Measurements from ENCODE around the gene DNAJB7. TPM values are rescaled to one million over a fixed set of nuclear protein-coding genes. Genes with fewer than 3 reads are reported as not detected.
"Not testable (repeated sequence)": the region's sequence is repeated elsewhere in the genome, so short reads cannot be mapped to it uniquely, and the experiment has no call there.

DNAJB7 gene
- total RNA-seq, 1 donor from 2014 or later: not detected

DNA sequence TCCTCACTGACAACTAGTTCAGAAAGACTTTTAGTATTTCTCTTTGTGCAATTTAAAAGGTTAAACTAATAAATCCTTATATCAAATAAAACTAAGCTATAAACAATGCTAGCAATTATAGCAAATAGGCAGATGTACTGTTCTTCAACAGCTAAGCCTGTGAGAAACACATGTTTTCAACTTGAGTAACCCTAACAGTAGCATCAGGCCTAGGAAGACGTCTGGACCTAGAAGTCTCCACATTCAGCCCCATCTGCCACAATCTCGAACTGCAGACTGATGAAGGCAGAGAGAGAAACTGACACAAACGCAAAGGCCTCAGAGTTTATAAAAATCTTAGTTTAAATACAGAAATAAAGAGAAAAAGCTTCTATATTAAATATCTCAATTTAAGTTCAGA is 8.0 kb downstream of the DNAJB7 start:
- Histone ChIP-seq H3K79me2 (ENCODE audit: low read depth) (peaks cover 95% of the 10 kb centered on the region), H3K27ac (no peak overlapping the region), H3F3A (ENCODE audit: low read depth) (peaks cover 10% of the 10 kb centered on the region), H3K36me3 (no peaks in the 10 kb centered on the region), H3K4me1 (peaks cover 33% of the 10 kb centered on the region), H3K9ac (peak overlapping the region; percentile 97), H3K9me3 (ENCODE audit: low read depth) (no peaks in the 10 kb centered on the region), H2AFZ (replicated peaks) (no peak overlapping the region), H3K4me3 (peak overlapping the region; percentile 89), H3K4me2 (peak overlapping the region; percentile 96), H4K20me1 (ENCODE audit: low read depth) (peaks cover 62% of the 10 kb centered on the region), H3K27me3 (no peaks in the 10 kb centered on the region)
- H3K27ac Mint-ChIP-seq: peak overlapping the region; percentile 76
- H3K27me3 Mint-ChIP-seq (ENCODE audit: insufficient read depth, low read depth): no peaks in the 10 kb centered on the region
- no peaks in the 10 kb centered on the region for H3K9me3 Mint-ChIP-seq
- DNase-seq (ENCODE audit: low spot score): no peak
- H3K36me3 Mint-ChIP-seq: peaks cover 4% of the 10 kb centered on the region
- H3K4me3 Mint-ChIP-seq: peak overlapping the region; percentile 74
- H3K4me1 Mint-ChIP-seq: peaks cover 44% of the 10 kb centered on the region
- no peak for TF ChIP-seq EZH2phosphoT487 (IDR thresholded peaks at IDR 0.05)
- TF ChIP-seq EZH2 (IDR thresholded peaks at IDR 0.05): no peak

DNA sequence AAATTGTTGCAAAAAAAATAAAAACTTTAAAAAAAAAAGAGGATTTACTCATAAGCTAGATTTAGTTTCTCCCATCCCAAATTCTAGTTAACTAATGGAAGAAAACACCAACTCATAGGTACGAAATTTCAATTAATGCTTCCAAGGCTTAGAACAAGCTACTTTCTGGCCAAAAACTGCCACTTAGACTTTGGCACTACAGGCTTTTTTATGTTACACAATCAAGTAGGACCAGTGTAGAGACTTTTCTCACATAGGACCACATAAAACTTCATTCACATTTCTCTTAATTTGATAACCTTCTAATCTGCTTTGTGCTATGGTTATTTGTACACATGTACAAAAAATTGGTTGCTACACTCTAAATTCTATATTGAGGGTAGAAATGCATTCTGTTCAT is 8.6 kb downstream of the DNAJB7 start:
- Mint-ChIP-seq H3K4me1 (peaks cover 42% of the 10 kb centered on the region), H3K27ac (peak overlapping the region; percentile 92), H3K4me3 (no peak overlapping the region), H3K9me3 (no peaks in the 10 kb centered on the region), H3K27me3 (ENCODE audit: insufficient read depth, low read depth) (no peaks in the 10 kb centered on the region), H3K36me3 (peaks cover 4% of the 10 kb centered on the region)
- H2AFZ ChIP-seq (replicated peaks): no peak overlapping the region
- peaks cover 95% of the 10 kb centered on the region for H3K79me2 ChIP-seq (ENCODE audit: low read depth)
- peaks cover 62% of the 10 kb centered on the region for H4K20me1 ChIP-seq (ENCODE audit: low read depth)
- H3K9me3 ChIP-seq (ENCODE audit: low read depth): no peaks in the 10 kb centered on the region
- H3F3A ChIP-seq (ENCODE audit: low read depth): peaks cover 10% of the 10 kb centered on the region
- no peak for DNase-seq (ENCODE audit: low spot score)
- no peak overlapping the region for H3K27ac ChIP-seq
- peak overlapping the region; percentile 96 for H3K4me2 ChIP-seq
- peak overlapping the region; percentile 97 for H3K9ac ChIP-seq
- H3K27me3 ChIP-seq: no peaks in the 10 kb centered on the region
- peaks cover 6% of the 10 kb centered on the region for H3K36me3 ChIP-seq
- TF ChIP-seq EZH2 (IDR thresholded peaks at IDR 0.05) (no peak), EZH2phosphoT487 (IDR thresholded peaks at IDR 0.05) (no peak)
- TF ChIP-seq, protein P1, sequence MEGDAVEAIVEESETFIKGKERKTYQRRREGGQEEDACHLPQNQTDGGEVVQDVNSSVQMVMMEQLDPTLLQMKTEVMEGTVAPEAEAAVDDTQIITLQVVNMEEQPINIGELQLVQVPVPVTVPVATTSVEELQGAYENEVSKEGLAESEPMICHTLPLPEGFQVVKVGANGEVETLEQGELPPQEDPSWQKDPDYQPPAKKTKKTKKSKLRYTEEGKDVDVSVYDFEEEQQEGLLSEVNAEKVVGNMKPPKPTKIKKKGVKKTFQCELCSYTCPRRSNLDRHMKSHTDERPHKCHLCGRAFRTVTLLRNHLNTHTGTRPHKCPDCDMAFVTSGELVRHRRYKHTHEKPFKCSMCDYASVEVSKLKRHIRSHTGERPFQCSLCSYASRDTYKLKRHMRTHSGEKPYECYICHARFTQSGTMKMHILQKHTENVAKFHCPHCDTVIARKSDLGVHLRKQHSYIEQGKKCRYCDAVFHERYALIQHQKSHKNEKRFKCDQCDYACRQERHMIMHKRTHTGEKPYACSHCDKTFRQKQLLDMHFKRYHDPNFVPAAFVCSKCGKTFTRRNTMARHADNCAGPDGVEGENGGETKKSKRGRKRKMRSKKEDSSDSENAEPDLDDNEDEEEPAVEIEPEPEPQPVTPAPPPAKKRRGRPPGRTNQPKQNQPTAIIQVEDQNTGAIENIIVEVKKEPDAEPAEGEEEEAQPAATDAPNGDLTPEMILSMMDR (IDR thresholded peaks at IDR 0.05): no peak
- H3K4me3 ChIP-seq: no peak overlapping the region
- peaks cover 33% of the 10 kb centered on the region for H3K4me1 ChIP-seq

DNA sequence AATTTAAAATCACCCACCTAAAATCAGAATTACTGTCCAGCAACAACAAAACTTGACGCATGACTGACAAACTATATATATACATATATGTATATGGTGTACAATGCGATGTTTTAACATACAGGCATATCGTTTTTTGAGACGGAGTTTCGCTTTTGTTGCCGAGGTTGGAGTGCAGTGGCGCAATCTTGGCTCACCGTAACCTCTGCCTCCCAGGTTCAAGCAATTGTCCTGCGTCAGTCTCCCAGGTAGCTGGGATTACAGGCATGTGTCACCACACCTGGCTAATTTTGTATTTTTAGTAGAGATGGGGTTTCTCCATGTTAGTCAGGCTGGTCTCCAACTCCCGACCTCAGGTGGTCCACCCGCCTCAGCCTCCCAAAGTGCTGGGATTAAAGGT is 16.1 kb downstream of the DNAJB7 start:
- peaks cover 18% of the 10 kb centered on the region for H3K36me3 Mint-ChIP-seq
- DNase-seq (ENCODE audit: low spot score); H3K9me3 ChIP-seq (ENCODE audit: low read depth); H3K9me3 Mint-ChIP-seq; H3K27me3 Mint-ChIP-seq (ENCODE audit: insufficient read depth, low read depth); H3K4me1 Mint-ChIP-seq; H3K4me3 ChIP-seq; H2AFZ ChIP-seq (replicated peaks); H3K27me3 ChIP-seq; H3K27ac ChIP-seq; H3K27ac Mint-ChIP-seq; H3K9ac ChIP-seq; H3K4me1 ChIP-seq; H3K4me2 ChIP-seq; H3K4me3 Mint-ChIP-seq: not testable (repeated sequence)
- Histone ChIP-seq H4K20me1 (ENCODE audit: low read depth) (peaks cover 36% of the 10 kb centered on the region), H3K79me2 (ENCODE audit: low read depth) (peaks cover 100% of the 10 kb centered on the region), H3F3A (ENCODE audit: low read depth) (peaks cover 20% of the 10 kb centered on the region), H3K36me3 (peaks cover 38% of the 10 kb centered on the region)

DNA sequence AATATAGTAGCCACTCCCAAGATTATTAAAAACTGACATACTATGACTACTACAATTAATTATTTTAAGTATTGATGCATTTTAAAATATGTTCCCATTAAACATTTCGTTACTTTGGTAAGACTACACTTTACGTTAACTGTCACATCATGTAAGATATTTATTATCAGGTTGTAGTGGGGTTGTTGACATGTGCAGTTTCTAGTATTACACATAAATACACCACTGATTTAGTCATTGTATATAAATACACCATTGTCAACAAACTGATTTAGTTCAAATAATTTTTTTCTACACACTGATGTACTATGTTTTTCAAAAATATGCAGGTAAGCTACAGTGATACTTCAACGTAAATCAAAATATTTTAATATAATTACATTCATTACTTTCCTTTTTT is 17.0 kb downstream of the DNAJB7 start:
- peaks cover 15% of the 10 kb centered on the region for H3K36me3 Mint-ChIP-seq
- H3K4me3 Mint-ChIP-seq: no peak overlapping the region
- no peaks in the 10 kb centered on the region for H3K27me3 Mint-ChIP-seq (ENCODE audit: insufficient read depth, low read depth)
- no peaks in the 10 kb centered on the region for H3K4me1 Mint-ChIP-seq
- Histone ChIP-seq H3K4me1 (no peaks in the 10 kb centered on the region), H2AFZ (replicated peaks) (no peak overlapping the region), H3K27me3 (no peaks in the 10 kb centered on the region), H3K9ac (no peak overlapping the region), H3K4me3 (no peak overlapping the region), H3K9me3 (ENCODE audit: low read depth) (no peaks in the 10 kb centered on the region), H3K36me3 (peaks cover 42% of the 10 kb centered on the region), H3K79me2 (ENCODE audit: low read depth) (peaks cover 100% of the 10 kb centered on the region), H3K27ac (no peak overlapping the region), H3F3A (ENCODE audit: low read depth) (peaks cover 20% of the 10 kb centered on the region), H3K4me2 (no peak overlapping the region), H4K20me1 (ENCODE audit: low read depth) (peaks cover 30% of the 10 kb centered on the region)
- no peak overlapping the region for H3K27ac Mint-ChIP-seq
- no peak for DNase-seq (ENCODE audit: low spot score)
- H3K9me3 Mint-ChIP-seq: no peaks in the 10 kb centered on the region
- TF ChIP-seq EZH2phosphoT487 (IDR thresholded peaks at IDR 0.05) (no peak), EZH2 (IDR thresholded peaks at IDR 0.05) (no peak)
- TF ChIP-seq, protein P1 (IDR thresholded peaks at IDR 0.05): no peak

All from neural progenitor cell (in vitro differentiated cells).